HG03571 (cell line): ENCODE measurements around the gene ARMC3.
"Not testable (repeated sequence)": the region's sequence is repeated elsewhere in the genome, so short reads cannot be mapped to it uniquely, and the experiment has no call there.

Source experiments
- ATAC-seq: cut with Tn5 transposase; IDR thresholded peaks from one replicate; pipeline ENCODE4 v1.9.1; 2021; ENCODE audit not compliant: unreplicated experiment

ARMC3 gene

DNA sequence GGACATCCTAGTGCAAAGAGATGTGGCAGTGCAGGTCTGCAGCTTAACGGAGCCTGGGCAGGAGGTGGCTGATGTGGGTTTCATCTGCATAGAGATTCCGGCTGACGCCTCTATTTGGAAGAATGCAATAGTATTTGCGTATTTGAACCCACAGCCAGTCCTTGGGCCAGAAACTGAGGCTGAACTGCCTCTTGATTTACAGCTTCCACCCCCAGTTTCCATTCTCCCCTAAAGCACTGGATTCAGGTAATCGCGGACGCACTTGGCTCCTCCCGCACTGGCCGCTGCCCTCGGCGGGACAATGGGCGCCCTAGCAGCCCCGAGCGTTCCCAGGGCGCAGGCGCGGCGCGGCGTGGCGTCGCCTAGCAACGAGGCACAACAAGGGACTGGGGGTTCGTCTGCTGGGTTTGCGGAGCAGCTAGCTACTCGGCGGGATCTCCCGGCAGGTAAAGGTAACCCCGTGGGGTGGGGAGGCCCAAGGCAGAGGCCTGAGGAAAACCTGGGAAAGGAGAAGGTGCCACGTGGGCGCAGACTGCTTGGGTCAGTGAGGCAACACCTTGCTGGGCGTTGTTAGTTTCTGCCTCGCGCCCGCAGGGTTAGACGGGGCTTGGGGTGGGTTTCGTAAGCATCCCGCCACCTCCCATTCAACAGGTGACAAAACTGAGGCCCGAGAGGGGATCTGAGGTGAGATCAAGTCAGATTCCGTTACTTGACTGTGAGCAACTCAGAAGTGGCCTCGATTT is at the start of gene ARMC3:
Gene ARMC3 (plus strand): TSS at position 393 of the 743 bp plus-strand sequence. CDS start 3,944 bp downstream, outside the sequence.
- ATAC-seq: peak; percentile 73

GRCh38 chr10:22891797-22892196 is 36.1 kb upstream of the ARMC3 start:
- ATAC-seq: no peak

GRCh38 chr10:22893781-22894180 is 34.1 kb upstream of the ARMC3 start:
- no peak for ATAC-seq

- ATAC-seq: no peak
These were observed 33.1 kb upstream of the ARMC3 start for GRCh38 chr10:22894714-22895113.

GRCh38 chr10:22895252-22895651 is 32.6 kb upstream of the ARMC3 start:
- no peak for ATAC-seq

DNA sequence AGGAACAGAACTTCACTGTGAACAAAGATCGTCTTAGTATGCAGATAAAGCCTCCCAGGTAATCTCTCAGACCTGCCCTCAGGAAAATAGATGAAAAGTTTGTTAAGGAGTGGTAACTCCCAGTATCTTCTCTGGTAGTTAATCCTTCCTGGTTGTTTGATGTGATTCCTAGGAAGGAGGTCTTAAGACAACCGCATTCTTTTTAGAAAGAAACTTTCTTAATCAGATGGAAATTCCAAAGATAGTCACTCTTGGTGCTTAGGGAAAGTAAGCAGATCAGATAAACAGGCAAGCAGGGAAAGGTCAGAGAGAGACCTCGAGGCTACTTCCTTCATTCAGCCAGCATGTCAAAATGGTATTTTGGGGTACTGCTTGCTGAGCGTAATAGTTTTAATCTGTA is 30.5 kb upstream of the ARMC3 start:
- no peak for ATAC-seq

DNA sequence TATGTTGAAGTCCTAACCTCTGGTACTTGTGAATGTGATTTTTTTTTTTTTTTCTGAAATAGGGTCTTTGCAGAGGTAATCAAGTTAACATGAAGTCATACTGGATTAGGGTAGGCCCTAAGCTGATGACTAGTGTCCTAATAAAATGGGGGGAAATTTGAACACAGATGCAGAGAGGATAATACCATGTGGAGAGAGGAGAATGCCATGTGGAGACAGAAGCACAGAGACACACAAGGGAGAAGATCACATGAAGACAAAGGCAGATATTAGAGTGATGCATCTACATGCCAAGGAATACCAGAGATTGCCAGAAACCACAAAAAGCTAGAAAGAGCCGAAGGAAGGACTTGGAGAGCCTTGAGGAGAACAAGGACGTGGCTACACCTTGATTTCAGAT is 28.5 kb upstream of the ARMC3 start:
- no peak for ATAC-seq

GRCh38 chr10:22899775-22900174 is 28.1 kb upstream of the ARMC3 start:
- ATAC-seq: no peak

- ATAC-seq: no peak
These were observed 26.8 kb upstream of the ARMC3 start for GRCh38 chr10:22900841-22901601.

DNA sequence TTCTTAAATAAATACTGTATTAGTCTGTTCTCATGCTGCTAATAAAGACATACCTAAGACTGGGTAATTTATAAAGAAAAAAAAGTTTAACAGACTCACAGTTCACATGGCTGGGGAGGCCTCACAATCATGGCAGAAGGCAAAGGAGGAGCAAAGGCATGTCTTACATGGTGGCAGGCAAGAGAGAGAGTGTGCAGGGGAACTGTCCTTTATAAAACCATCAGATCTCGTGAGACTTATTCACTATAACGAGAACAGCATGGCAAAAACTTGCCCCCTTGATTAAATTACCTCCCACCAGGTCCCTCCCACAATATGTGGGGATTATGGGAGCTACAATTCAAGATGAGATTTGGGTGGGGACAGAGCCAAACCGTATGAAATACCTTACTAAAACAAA is 25.7 kb upstream of the ARMC3 start:
- not testable (repeated sequence) for ATAC-seq

DNA sequence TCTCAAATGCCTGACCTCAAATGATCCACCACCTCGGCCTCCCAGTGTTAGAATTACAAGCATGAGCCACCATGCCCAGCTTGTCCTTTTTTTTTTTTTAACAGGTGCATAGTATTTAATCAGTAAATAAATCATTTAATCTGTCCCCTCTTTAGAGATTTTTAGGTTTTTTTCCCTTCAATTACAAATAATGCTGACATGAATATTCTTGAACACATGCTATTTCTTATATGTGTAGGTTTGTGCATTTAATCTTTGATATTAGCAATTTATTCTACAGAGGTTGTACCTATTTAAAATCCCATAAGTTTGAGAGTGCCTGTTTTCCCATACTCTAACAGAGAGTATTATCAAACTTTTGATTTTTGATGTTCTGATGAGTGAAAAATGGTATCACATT is 24.2 kb upstream of the ARMC3 start:
- ATAC-seq: no peak

DNA sequence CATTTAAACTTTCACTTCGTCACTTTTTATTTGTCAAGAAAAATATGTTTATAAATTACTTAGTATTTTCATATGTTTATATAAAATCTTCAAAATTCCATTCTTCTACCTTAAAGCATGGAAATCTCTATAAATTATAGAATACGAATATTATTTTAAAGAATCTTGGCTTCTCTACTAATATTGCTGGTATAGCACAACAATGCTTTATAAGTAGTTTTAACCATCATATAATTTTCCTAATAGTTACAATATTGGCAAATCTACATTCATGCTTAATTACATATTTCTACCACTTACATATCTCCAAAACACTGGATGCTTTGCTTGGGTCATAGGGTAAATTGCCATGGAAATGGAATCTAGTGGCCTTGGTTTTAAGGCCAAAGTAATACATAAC is 21.1 kb upstream of the ARMC3 start:
- ATAC-seq: no peak

DNA sequence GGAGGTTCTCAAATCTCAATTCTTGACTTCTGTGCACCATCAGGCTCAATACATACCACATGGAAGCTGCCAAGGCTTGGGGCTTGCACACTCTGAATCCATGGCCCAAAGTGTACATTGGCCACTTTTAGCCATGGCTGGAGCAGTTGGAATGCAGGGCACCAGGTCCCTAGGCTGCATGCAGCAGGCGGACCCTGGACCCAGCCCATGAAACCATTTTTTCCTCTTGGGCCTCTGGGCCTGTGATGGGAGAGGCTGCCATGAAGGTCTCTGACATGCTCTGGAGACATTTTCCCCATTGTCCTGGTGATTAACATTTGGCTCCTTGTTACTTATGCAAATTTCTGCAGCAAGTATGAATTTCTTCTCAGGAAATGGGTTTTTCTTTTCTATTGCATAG is 19.0 kb upstream of the ARMC3 start:
- no peak for ATAC-seq

DNA sequence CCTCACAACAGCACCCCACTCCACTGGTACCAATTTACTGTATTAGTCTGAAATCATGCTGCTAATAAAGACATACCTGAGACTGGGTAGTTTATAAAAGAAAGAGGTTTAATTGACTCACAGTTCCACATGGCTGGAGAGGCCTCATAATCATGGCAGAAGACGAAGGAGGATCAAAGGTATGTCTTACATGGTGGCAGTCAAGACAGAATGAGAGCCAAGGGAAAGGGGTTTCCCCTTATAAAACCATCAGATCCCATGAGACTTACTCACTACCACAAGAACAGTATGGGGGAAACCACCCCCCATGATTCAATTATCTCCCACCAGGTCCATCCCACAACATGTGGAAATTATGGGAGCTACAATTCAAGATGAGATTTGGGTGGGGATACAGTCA is 18.2 kb upstream of the ARMC3 start:
- not testable (repeated sequence) for ATAC-seq

DNA sequence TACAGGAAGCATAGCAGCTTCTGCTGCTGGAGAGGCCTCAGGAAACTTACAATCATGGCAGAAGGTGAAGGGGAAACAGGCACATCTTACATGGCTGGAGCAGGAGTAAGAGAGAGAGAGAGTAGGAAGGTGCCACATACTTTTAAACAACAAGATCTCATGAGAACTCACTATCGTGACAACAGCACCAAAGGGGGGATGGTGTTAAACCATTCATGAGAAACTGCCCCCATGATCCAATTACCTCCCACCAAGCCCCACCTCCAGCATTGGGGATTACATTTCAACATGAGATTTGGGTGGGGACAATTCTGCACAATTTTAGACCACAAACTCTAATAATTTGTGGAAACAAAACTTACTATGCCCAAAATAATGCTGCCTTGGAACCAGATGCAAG is 16.8 kb upstream of the ARMC3 start:
- ATAC-seq: no peak

- ATAC-seq: no peak
These were observed 15.7 kb upstream of the ARMC3 start for GRCh38 chr10:22911889-22912762.

GRCh38 chr10:22912763-22913384 is 15.0 kb upstream of the ARMC3 start:
- no peak for ATAC-seq

DNA sequence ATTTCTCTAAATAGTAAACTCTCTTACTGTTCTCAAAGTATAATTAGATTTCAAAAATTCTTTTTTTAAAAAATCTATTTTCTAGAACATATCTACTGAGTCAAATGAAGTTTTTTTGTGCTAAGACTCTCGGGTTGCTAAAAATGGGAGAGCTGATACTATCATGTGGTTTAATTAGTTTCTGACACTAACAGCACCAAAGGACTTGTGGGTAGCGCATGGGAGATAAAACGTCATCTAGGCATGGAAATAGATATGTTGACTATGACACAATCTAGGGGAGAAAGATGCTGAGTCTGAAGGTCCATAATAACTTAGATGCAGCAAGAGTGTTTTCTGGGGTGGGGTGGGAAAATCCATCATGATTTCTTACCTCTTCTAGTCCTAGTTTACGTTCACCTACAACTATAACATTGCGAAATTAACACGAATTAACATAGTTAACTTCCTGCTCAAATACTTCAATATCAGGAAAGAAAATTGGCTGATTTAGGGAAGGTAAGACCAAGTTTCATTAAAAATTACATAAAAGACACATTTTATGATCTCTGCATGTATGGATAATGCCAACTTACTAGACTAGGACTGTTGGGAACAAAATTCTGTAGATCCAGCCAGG is 14.3 kb upstream of the ARMC3 start:
- no peak for ATAC-seq

DNA sequence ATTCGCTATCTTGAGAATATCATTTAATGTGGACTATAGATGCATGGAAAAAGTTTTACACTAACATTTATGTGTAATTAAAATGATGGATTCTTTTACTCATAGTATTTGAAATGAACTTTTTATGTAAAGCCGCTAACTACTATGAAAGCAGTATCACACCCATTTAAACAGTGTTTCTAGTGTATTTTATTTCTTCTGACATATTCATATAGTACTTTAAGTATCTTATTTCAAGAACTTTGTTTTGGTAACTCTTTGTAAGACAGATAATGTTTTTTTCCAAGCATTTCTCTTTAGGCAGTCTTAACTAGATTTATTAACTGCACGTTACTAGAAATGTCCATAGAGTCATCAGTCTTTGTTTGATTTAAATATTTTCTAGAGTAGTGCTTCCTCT is 12.5 kb upstream of the ARMC3 start:
- no peak for ATAC-seq

GRCh38 chr10:22925088-22925487 is 2.8 kb upstream of the ARMC3 start:
- no peak for ATAC-seq

GRCh38 chr10:22927166-22927565 is 687 bp upstream of the ARMC3 start:
- no peak for ATAC-seq
